Brain microvascular endothelial cell (primary cell): Measurements from ENCODE around the gene RNASE7.

Experiments used
- DNase-seq: peaks from one replicate; pipeline ENCODE4 v3.0.0-alpha.2; 2020
- H3K27ac ChIP-seq: fragments of 250-450 bp; sonication (Bioruptor Pico); 2 replicates; pipeline ENCODE4 v1.5.1; 2020; ENCODE audit warnings: mild to moderate bottlenecking, moderate library complexity
- H3K27me3 ChIP-seq: fragments of 250-450 bp; sonication (Bioruptor Pico); replicated peaks from 2 replicates; pipeline ENCODE4 v1.5.1; 2020; ENCODE audit warnings: mild to moderate bottlenecking
- H3K36me3 ChIP-seq: fragments of 250-450 bp; sonication (Bioruptor Pico); replicated peaks from 2 replicates; pipeline ENCODE4 v1.5.1; 2020; ENCODE audit warnings: mild to moderate bottlenecking
- H3K4me3 ChIP-seq: 2 replicates; pipeline ENCODE4 v1.5.1; 2011; ENCODE audit warnings: low read depth, mild to moderate bottlenecking, control low read depth, low read length, moderate library complexity
- CTCF ChIP-seq: IDR thresholded peaks from 2 replicates; pipeline ENCODE4 v1.5.1; 2011; ENCODE audit warnings: low read depth, mild to moderate bottlenecking, moderate library complexity, low read length, control low read depth, inconsistent platforms; ENCODE audit errors: missing control alignments
- in situ Hi-C: cut with HindIII; loops from 2 replicates; pipeline ENCODE4 v1.10.0; 2017; ENCODE audit warnings: low sequenced_read_pairs, low pct_ligation_motif_present

Gene RNASE7

DNA sequence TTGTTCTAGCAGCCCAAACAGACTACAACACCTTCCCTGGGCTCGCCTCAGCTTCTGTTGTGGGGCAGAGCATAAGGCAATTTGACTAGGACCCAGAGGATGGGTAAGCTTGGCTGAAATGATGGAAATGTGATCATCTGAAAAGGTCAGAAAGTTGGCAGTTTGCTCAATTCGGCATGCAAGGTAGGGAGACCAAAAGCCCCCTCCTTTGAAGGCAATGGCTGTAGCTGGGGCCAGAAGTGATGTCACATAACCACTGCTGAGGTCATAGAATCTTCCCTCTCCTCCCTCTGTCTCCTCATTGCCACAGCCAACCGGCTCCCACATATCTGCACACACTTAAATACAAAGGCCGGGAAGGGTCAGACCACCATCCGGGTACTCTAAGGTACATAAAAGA, 12.2 kb upstream of the RNASE7 start, which contains the start of gene TPPP2:
Gene TPPP2, plus strand, starts transcription at position 301 of the 400 bp plus-strand sequence. CDS start 365 bp downstream, outside the sequence.
- no peak for DNase-seq
- Histone ChIP-seq H3K27me3 (peaks cover 5% of the 10 kb centered on the region), H3K36me3 (no peaks in the 10 kb centered on the region), H3K27ac (no peak within 1 kb of the TSS), H3K4me3 (no peak within 1 kb of the TSS)
- in situ Hi-C loops: no loop called here
- no peak for TF ChIP-seq CTCF

- TF ChIP-seq CTCF: no peak
- no peak overlapping the region for H3K4me3 ChIP-seq
- no peaks in the 10 kb centered on the region for H3K36me3 ChIP-seq
- DNase-seq: no peak
- H3K27me3 ChIP-seq: peaks cover 2% of the 10 kb centered on the region
- in situ Hi-C loops: no loop called here
- H3K27ac ChIP-seq: no peak overlapping the region
These were observed 11.6 kb upstream of the RNASE7 start for GRCh38 chr14:21030531-21030930.

- no peak for TF ChIP-seq CTCF
- DNase-seq: no peak
- Histone ChIP-seq H3K27me3 (peaks cover 2% of the 10 kb centered on the region), H3K27ac (no peak overlapping the region), H3K4me3 (no peak overlapping the region), H3K36me3 (no peaks in the 10 kb centered on the region)
- in situ Hi-C loops: no loop called here
These were observed 9.6 kb upstream of the RNASE7 start for GRCh38 chr14:21032326-21033132.

- in situ Hi-C loops: no loop called here
- Histone ChIP-seq H3K27me3 (peaks cover 2% of the 10 kb centered on the region), H3K27ac (no peak overlapping the region), H3K4me3 (no peak overlapping the region), H3K36me3 (no peaks in the 10 kb centered on the region)
- no peak for DNase-seq
- no peak for TF ChIP-seq CTCF
These were observed 8.9 kb upstream of the RNASE7 start for GRCh38 chr14:21033133-21033698.

DNA sequence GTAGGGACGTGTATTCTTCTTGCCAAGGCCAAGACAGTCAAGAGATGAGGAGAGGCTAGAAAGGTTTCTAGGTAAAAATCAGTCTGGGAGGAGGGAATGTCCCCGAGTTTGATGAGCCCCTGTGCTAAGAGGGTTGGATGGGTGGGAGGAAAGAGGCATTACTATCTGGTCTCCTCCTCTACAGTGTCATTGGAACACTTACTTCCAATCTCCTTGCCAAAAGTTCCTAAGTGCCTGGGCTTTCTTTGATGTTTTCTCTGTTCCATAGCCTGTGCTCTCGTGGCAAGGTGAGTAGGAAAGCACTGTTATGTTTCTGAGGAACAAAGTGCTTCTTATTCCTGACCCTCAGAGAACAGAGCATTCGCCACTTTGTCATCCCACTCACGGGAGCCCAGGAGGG, 7.5 kb upstream of the RNASE7 start, which contains the start of gene RNASE13:
Gene RNASE13, minus strand, starts transcription at position 101 of the 400 bp plus-strand sequence. CDS start 519 bp downstream, outside the sequence.
- peaks cover 2% of the 10 kb centered on the region for H3K27me3 ChIP-seq
- in situ Hi-C loops: no loop called here
- no peak within 1 kb of the TSS for H3K4me3 ChIP-seq
- H3K27ac ChIP-seq: no peak within 1 kb of the TSS
- no peaks in the 10 kb centered on the region for H3K36me3 ChIP-seq
- no peak for TF ChIP-seq CTCF
- no peak for DNase-seq
